Subcutaneous adipose tissue (tissue), 4 donors: Measurements from ENCODE around the gene IGF2BP2. TPM values are rescaled to one million over a fixed set of nuclear protein-coding genes. Genes with fewer than 3 reads are reported as not detected.

Experiments used
- CTCF ChIP-seq: fragments of 450-650 bp; IDR thresholded peaks from one replicate; pipeline ENCODE4 v1.5.1; 2016; ENCODE audit warnings: low read depth, mild to moderate bottlenecking, control low read depth, antibody characterized with exemption, moderate library complexity
- total RNA-seq, 4 donors: library from RNA; depleted of rRNA; stranded (reverse); fragments of >200 nt; gene quantifications; one replicate each; pipeline ENCODE4 v1.1.0, GENCODE V29; 2016

Gene IGF2BP2
- total RNA-seq, 4 donors from 2014 or later = 11.3 to 30.0 (median 26.9) TPM

GRCh38 chr3:185711255-185711870 is 113.5 kb downstream of the IGF2BP2 start:
- no peak for TF ChIP-seq CTCF

DNA sequence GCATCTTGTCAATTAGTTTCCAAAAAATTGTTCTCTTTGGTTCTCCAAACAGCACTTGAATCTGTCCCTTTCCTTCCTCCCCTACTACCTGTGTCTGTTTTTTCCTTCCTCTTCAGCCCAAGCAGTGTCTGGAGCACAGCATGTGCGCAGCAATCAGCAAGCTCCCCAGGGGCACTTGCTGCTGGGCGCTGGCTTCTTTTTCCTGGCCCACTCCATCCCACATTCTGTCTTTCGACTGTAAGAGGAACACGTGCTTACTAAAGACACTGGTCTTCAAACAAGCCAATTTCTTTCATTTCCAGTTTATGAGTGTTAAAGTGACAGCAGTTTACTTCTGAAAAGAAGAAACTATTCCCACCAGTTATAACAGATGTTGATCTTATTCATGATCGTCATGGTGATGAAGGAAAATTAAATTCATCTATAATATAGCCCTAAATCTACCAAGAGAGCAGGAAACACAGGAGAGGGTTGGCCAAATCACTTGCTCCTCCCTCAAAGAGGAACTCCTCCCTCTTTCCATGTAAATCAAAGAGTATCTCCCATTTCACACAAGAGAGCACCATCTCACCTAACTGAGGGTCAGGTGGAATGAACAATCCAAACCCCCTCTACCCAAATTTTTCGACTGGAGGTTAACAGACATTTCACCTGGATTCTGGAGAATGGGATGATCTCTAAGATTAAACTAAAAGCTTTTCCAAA is 115.4 kb downstream of the IGF2BP2 start:
- TF ChIP-seq CTCF = no peak

DNA sequence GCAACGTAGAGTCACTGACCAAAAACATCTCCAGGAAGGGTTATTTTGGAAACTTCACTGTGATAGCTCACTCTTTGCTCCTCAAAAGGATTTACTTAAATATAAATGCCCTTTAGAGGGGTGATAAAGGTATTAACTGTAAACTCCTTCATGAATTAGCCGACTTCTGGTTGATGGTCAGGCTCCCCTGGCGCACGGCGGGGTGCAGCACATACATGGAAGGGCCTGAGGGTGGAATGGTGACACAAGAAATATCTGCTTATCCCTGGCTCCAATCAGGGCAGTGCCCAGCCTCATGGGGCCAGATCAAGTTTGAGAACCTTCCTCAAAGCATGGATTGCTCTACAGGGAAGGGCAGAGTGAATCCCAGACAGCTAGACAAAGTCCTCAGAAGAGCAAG is 116.5 kb downstream of the IGF2BP2 start:
- TF ChIP-seq CTCF = no peak

DNA sequence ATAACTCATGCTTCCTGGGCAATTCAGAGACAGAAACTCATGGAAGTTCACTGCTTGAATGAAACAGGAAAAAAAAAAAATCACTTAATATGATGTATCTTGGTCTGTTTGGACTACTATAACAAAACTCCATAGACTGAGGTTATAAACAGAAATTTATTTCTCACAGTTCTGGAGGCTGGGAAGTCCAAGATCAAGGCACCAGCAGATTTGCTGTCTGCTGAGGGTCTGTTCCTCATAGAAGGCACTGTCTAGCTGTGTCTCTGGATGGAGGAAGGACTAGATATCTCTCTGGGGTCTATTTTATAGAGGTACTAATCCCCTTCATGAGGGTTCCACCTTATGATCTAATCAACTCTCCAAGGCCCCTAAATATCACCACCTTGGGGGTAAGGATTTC is 119.3 kb downstream of the IGF2BP2 start:
- no peak for TF ChIP-seq CTCF

DNA sequence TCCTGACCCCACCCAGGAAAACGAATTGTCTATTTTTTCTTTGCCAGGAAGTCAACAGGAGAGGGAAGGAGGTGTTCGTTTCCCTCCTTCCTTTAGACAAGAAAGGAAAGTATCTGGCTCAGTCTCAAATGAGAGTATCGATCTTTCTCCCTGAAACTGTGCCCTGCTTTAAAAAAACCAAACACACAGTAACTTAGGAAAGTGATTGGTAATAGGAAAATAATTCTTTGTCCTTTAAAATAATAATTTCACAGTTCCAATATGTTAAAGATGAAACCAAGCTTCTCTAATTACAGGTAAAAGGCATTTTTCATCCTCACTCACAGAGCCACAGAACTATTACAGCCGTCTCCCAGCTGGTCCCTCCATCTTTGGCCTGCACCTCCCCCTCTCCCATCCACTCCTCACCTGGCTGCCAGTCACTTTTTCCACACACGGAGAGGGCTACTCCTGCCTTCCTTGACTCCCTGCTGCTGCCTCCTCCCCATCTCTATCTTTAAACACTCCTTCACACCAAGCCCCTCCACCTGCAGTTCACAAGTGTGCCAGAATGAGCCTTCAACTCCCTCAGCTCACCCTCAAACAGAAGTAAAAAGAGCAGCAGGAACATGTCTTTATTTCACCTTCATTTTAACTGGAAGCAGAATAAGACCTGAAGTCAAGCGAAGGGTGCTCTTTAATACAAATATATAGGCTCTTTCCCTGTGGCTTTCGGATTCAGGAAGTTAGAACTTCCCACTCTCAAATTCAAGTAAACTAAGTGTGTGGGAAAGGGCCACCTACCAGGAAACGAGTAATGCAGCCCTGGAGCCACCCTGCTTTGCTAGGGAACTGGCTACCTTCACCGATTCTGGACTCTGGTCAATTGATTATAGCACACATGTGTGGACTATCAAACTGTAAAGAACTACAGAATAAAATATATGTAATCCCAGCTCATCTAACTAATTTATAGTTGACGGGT is 122.3 kb downstream of the IGF2BP2 start:
- TF ChIP-seq CTCF = no peak

DNA sequence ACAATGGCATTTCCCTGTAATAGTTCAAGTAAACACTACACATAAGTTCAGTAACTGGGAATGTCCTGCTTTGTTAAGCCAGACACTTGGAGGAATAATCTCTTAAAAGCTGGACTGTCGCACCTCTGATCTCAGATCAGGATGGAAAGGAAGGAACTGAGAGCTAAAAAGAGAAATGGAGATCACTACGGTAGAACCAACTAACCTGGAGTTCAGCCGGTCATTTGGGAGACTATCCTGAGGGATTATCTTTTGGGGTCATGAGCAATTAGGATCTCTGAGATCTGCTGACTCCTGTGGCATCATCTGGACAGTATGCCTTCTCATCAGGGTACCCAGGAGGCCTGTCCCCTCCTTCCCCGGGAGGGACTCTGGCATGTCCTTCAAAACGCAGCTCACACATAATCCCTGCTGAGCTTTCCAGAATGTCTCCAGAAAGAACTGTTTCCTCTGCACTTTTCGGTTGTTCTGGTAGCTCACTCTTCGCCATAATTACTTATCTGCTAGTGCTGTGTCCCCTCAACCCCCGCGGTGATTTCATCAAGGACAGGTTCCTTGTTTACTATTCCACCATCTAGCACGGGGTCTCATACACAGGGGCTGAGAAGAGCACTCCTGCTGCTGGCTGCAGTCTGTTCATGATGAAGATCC is 123.1 kb downstream of the IGF2BP2 start:
- no peak for TF ChIP-seq CTCF
